Measurements from ENCODE around the gene WRAP73. TPM values are rescaled to one million over a fixed set of nuclear protein-coding genes. Genes with fewer than 3 reads are reported as not detected.
A peak's percentile ranks its signal among the peaks of the same experiment; 100 is the strongest.

WRAP73 gene
- total RNA-seq, 2 donors from 2014 or later: 11.3 to 11.8 TPM

DNA sequence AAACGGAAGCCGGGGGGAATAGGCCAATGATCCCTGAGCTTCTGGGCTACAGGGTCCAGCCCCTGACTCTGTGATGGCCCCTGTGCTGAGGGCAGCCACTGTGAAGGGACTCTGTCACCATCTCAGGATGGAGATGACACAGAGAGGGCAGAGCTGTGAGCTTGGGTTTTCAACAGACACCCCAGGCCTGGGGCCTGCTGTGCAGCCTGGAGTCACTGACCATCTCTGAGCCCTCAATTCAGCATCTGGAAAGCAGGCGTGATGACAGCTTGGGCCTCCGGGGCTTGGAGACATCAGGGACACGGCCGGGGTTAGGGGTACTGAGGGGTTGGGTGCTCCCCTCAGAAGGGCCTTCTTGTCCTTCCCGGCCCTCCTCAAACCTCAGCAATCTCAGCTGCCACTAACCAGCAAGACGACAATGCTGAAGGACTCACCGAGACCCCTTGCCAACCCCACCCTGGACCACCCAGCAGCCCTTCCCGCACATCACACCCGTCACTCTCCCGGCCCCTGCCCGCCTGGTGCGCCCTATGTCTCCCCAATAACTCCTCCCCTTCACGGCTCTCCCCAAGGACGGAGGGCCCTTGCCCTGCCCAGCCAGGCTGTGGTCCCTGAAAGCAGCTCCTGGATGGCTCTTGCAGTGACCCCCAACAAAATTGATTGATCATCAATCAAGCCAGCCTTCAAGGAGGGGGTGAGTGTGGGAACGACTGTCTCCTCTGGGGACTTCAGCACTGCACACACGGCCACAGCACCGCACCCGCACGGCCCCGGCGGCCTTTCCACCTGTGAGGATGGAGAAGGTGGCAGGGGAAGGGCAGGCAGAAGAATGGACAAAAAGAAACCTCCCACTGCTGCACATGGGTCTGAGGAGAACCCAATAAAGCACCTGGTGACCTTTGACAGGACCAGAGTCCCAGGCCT, 42.9 kb downstream of the WRAP73 start:
- no peak for ATAC-seq
- DNase-seq: no peak
- intact Hi-C loops (cut with DNase I): no loop called here

DNA sequence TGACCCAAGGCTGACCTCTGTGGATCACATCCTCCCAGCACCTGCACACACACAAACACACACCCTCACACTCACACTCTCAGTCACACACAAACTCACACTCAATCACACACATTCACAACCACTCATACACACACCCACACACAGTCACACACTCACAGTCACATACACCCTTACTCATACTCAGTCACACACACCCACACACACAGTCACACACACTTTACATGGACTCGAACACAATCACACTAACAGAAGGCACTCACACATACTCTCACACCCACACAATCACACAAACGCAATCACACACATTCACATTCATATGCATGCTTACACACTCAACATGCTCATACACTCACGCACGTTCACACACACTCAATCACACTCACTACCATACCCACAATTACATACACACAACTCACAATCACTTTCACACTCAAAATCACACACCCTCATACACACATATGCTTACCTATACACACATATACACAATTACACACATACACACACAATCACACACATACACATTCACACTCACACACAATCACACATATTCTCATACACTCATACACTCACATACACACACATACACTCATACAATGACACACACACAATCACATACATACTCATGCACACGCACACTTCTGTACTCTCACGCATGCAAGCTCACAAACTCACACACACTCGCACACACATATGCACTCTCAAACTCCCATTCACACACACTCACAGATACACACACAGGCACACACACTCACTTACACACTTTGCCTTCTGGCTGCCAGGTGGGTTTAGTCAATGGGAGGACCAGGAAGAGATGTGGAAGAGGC, 44.7 kb downstream of the WRAP73 start:
- intact Hi-C loops (cut with DNase I): no loop called here
- ATAC-seq: no peak
- no peak for DNase-seq

DNA sequence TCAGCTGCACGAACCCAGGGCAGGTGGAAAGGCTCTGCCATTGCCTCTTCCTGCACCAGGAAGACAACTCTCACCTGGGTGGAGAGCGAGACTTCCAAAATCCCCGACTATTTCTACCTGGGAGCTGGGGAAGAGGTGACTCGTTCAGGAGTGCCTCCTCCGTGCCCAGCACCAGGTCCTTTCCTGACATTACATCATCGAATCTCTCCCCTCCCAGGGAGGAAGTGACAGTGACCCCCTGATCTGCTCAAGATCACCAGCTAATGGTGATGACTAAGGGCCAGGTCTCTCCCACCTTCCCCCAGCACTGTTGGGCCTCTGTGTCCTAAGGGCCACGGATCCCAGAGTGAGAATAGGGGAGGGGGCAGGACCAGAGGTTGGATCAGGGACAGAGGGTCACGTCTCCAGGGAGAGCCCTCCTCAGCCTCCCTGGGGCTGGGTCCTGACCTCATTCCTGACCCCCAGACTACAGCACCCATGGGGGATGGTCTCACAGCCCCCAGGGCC, 45.4 kb downstream of the WRAP73 start:
- DNase-seq: no peak
- intact Hi-C loops (cut with DNase I): no loop called here
- ATAC-seq: no peak

DNA sequence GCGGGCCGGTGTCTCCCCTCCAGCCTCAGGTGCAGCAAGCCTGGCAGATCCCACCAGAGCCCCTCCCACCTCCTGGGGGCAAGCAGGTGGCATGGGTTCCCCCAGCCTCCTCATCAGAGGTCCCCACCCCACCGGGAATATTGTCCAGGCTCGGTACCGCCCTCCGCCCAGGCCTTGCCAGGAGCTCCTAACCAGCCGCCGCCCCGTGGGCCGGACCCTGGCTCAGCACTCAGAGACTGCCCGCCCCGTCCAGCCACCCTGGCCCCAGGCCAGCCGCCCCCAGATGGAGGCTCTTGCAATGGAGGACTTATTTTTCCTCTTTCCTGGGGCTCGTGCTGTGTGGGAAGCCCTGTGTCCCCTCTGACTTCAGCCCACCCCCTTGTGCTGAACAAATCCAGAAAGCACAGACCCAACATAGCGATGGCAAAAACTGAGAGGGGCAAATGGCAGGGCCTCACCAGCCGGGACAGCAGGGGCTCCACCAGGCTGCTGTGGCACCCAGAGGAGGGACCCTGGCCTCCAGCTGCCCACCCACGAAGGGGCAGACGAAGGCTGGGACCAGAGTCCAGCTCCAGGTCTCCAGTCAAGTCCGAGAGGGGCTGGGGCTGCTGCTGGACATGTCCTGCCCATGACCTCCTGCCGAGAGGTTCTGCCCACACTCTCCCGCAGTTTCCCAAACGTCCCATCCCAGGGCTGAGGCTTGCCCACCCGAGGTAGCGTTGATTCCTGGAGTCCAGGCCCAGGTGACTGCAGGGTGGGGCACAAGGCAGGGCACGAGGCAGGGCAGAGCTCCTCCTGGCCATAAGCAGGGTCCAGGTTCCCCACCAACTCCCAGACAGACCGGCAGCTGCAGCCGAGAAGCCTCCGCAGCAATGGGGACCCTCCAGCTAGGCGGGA, 46.1 kb downstream of the WRAP73 start:
- no peak for DNase-seq
- no peak for ATAC-seq
- intact Hi-C loops (cut with DNase I): no loop called here

DNA sequence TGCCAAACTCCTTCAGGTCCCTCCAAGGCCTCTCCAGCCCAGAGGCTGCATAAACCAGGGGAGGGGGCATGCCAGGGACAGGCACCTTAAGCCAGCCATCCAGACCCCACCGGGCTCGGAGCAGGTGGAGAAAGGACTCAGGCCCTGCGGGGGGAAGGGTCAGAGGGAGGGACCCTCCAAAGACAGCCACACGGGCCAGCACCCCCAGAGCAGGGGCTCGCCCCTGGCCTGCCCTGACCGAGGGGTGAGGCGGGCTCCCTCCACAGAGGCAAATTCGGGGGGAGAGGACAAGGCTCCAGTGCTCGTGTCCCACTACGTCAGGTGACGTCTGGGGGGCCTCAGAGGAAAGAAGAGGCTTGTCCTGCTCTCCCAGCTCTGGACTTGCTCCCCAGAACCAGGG, 46.7 kb downstream of the WRAP73 start:
- no peak for ATAC-seq

DNA sequence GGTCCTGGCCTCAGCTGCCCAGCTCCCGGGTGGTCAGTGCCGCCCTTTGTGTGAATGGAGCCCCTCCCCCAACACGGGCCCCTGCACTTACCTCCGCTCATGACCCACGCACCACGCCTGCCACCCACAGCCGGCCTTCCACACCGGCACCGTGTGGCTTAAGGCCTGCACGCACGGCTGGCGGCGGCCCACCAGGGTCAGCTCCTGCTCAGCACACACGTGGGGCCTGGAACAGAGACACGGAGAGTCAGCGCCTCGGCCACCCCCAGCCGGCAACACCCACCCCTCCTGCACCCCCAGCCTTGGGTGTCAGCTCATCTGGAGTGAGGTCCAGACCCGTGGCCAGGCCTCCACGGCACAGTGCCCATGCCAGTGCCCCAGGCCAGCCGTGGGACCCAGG, 47.5 kb downstream of the WRAP73 start:
- intact Hi-C loops (cut with DNase I): no loop called here
- DNase-seq: no peak
- ATAC-seq: no peak

More for the DNA sequence above, 46.7 kb downstream of the WRAP73 start:
- DNase-seq: no peak
- intact Hi-C loops (cut with DNase I): no loop called here

DNA sequence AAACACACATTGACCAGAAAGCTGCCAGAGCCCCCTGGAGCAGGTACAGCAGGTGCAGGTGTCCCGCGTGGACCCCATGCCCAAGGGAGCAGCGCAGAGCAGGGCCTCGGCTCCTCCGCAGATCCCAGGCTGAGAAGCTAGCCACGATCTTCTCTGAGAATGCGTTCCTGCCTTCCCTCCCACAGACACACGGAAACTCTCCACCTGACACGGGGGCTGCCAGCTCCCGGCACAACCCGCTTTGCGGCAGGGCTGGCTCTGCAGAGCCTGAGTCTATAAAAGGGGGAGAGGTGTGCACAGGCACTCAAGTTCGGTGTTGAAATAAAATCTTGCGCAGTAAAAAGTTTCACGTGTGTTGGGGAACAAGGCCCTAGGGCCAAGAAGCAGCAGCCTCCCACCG, 48.2 kb downstream of the WRAP73 start:
- no peak for DNase-seq
- no peak for ATAC-seq
- intact Hi-C loops (cut with DNase I): no loop called here

DNA sequence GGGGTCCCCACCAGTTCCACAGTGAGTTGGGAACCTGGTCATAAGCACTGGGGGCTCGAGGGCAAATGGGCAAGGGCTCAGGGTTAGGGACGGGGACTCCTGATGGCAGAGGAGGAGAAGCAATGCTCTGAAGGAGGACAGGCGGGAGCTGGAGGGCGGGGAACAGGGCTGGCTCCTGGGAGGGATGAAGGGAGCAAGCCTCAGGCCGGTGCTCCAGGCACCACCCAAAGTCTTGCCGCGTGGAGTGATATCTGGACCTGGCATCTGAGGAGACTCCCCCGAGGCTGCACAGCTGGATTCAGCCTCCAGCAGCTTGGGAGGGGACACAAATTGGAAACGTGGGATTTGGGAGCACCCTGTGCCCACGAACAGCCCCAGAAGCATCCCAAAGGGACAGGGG, 49.5 kb downstream of the WRAP73 start:
- intact Hi-C loops (cut with DNase I): no loop called here
- no peak for DNase-seq
- ATAC-seq: no peak

DNA sequence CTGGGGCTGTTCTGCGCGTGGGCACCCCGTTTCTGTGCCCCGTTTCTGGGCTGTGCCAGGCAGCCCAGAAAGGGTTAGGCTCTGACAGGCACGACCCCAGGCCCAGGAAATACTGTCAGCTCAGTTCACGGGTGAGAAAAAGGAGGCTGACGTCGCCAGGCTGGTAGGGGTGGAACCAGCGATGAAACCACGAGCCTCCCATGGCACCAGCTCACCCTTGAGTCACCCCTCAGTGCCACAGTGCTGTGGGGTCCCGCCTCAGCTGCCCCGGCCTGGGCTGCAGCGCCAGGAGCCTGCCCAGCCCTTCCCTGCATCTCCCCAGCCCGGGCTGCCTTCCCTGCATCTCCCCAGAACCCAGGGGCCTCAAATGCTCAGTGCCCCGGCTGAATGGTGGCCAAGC, 50.1 kb downstream of the WRAP73 start:
- DNase-seq (no peak), ATAC-seq (no peak)
- intact Hi-C loops (cut with DNase I): no loop called here

DNA sequence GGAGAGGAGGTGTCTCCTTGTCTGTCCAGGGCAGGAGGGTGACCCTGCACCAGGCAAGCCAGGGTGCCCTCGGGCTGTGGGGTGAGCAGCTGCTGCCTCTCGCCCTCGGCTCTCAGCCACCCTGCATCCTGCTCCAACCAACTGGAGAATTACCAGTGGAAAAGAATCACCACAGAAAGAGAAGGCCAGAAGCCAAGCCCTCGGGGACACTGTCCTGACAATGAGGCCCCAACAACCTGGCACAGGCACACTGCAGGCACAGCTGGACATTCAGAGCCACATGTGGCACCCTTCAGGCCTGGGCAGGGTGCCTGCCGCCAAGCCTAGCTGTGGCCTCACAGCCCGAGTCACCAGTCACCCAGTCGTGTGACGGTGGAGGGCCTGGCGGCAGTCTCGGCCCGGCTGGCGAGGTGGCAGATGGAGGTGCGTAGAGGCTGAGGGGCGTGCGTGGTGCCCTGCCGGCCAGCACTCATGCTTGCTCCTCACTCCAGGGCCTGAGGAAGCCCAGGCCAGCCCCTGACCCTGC, 50.6 kb downstream of the WRAP73 start:
- ATAC-seq (no peak), DNase-seq (no peak)
- intact Hi-C loops (cut with DNase I): no loop called here

DNA sequence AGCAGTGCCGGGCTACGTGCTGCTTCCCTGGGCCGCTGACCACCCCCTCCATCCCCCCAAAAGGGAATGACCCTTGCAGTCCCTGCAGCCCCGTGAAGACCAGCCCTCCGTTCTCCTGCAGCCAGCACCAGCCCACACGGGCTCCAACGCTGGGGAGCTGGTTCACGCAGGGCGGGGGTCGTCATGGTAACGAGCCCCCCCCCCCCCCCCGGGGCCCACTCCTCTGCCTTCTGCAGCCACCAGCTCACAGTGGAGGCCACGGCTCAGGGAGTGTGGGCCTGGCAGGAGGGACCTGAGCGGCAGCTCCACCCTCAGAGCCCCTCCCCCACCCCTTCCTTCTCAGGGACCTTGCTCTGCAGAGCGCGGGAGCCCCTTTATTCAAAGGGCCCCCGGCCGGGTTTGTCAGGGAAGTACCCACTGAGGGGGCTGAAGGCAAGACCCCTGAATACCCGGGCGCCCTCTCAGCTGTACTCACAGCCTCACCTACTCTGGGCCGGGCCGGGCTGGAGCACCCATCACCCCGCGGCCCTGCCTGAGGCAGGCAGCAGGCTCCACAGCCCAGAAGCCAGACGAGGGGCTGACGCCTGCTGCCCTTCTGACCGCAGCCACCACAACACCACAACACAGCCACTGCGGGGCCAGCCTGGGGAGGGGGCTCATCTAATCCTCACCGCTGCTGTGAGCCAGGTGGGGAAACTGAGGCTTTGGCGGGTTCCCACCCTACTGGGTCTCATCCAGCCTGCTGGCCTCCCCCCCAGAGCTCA, 51.2 kb downstream of the WRAP73 start:
- intact Hi-C loops (cut with DNase I): no loop called here
- no peak for ATAC-seq

DNA sequence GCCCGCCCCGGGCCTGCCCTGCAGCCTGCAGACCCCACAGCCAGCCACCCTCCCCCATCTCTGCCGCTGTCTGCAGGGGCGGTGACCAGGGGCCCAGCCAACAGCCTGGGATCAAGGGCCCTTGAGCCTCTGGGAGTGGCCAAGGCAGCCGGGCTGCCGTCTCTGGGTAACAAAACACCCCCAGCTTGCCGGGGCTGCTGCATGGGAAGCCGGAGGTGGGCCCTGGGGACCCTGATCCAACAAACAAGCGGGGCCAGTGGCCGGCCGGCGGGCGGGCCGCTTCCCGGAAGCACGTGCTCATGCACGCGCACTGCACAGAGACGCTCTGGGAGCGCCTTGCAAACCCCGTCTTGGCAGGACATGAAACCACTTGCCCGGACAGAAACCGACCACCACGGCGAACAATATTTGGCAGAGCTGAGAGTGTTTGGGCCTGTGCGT, 51.8 kb downstream of the WRAP73 start:
- intact Hi-C loops (cut with DNase I): no loop called here
- DNase-seq (peak; percentile 72), ATAC-seq (peak; percentile 28 to 71)

More for the DNA sequence above, 51.2 kb downstream of the WRAP73 start:
- DNase-seq: no peak

DNA sequence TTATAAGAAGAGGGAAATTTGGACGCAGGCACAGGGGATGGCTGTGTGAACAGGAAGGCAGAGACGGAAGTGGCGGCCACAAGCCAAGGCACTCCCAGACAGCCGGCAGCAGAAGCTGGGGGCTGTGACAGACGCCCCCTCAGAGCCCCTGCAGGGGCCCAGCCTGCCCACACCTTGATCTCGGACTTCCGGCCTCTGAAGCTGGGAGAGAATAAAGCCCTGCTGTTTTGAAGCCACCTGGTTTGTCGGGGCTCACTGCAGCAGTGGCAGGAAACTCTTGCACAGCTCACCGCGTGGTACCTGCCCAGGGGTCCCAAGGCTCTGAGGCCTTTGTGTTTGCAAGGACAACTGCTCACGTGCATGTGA, 52.3 kb downstream of the WRAP73 start:
- ATAC-seq: no peak
- no peak for DNase-seq
- intact Hi-C loops (cut with DNase I): no loop called here

DNA sequence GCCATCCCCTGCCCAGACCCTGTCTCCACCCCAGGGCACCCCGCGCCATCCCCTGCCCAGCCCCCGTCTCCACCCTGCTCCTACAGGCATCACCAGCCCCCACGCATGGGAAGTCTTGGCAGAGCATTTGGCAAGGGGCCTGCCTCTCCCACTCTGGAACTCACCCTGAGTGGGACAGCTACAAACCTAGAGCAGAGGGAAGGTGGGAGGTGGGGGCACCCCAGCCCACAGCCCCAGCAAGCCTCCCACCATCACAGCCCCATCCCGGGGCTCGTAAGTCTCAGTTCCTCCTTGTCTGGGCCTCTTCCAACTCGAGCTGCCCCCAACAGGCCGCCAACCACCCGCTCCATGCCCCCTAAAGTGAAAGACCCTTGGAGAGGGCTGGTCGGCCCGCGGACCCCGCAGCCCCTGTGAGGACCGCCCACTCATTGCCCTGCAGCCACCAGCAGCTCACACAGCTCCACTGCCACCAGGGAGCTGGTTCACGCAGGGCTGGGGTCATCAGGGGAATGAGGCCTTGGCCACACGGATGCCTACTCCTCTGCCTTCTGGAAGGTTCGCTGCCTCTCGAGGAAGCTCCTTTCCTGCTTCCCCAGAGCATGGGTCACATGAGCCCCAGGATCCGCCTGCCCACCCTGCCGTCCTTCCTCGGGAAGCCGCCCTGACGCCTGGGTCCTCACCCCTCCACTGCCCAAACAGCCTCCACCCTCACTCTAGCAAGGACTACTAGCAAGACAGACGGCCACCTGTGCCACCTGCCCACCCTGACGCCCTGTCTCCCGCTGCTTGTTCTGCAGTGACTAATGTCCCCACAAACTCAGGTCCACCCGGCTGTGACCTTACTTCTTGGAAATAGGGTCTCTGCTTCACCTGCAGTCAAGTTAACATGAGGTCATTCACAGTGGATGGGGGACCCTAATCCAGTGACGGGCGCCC, 53.0 kb downstream of the WRAP73 start:
- intact Hi-C loops (cut with DNase I): no loop called here
- DNase-seq (no peak), ATAC-seq (no peak)

DNA sequence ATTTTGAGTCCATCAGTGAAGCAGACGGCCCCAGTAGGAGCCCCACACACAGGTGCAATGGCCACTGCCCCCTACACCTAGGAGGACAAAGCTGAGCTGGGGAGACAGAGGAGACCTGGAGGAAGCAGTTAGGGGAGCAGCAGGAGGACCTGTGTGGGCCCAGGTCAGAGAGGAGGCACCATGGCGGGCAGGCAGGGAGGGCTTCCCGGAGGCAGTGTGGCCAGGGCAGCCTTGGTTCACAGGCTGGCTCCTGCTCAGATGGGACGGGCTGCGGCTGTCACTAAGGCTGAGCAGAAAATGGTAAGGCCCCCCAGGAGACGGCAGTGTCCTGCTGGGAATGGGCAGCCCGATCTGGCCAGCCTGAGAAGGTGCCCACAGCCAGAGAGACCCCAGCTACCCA, 54.0 kb downstream of the WRAP73 start:
- no peak for ATAC-seq
- no peak for DNase-seq
- intact Hi-C loops (cut with DNase I): no loop called here

DNA sequence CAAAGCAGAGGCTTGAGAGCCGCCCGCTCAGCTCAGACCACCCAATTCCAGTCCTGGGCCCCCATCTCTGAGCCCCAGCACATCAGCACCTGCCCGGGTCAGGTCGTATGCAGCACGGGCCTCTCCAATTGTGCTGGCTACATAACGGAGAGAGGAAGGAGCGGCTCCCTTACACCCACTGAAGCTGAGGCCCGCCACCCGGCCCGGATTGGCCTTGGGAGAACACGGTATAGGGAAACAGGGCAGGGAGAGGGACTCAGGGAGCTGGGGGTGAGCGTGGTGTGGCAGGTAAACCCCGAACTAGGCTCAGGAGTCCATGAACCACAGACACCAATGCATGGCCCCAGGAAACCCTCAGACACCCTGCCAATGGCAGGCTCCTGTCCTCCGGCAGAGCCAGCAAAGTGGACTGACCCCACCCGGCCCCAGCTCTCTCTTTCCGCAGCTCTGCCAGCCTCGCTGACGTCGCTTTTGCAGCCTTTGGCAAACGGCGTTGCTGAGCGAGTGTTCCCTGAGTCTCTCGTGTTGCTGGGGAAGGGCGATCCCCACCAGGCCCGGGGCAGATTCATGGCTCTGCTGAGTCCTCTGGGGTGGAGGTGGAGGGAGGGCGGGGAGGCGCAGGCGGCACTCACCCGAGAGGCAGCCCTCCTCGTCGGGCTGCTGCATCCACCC, 55.1 kb downstream of the WRAP73 start:
- intact Hi-C loops (cut with DNase I): no loop called here
- no peak for ATAC-seq

DNA sequence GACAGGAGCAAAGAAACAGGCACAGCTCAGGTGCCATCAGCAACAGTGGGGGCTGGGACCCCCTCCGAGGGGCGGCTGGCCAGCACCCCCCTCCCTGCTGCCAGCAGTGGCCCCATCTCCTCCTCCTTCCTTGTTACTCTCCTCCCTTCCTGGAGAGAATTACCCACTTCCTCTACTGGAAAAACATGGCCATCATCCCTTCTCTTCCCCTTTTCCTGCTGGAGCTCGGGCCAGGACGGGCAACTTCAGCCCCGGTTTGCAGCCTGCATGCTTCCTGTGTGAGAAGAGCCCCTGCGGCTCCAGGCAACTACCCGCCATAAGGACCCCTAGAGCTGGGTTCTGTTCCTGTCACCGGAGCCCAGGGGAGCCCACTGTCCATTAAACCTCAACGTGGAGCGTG, 56.2 kb downstream of the WRAP73 start:
- ATAC-seq: no peak
- intact Hi-C loops (cut with DNase I): no loop called here
- no peak for DNase-seq

More for the DNA sequence above, 55.1 kb downstream of the WRAP73 start:
- DNase-seq: no peak
